Endothelial cell of umbilical vein (primary cell): ENCODE data around the gene BUD31. TPM values are rescaled to one million over a fixed set of nuclear protein-coding genes. Genes with fewer than 3 reads are reported as not detected.
A peak's percentile ranks its signal among the peaks of the same experiment; 100 is the strongest.

Experiments
- BruUV-seq: library from RNA; stranded (reverse); fragments of 400-500 nt; replicated peaks from 2 replicates; lab custom pipeline; 2021; lab: Mats Ljungman, UMichigan
- CTCF ChIA-PET: fragments of 300-600, 350-600 bp; sonication (Branson Sonifier 250); formaldehyde crosslinking; loops from one replicate; lab custom pipeline; 2021; ENCODE audit warnings: antibody characterized with exemption, inconsistent platforms; lab: Charles Lee
- POLR2A ChIA-PET: fragments of 300-600, 350-600 bp; sonication (Branson Sonifier 250); formaldehyde crosslinking; loops from one replicate; lab custom pipeline; 2021; ENCODE audit warnings: antibody characterized with exemption, inconsistent platforms; lab: Charles Lee
- DNase-seq: peaks from one replicate; pipeline ENCODE4 v3.0.0-alpha.2; 2011; ENCODE audit warnings: low read depth, low spot score
- FAIRE-seq: peaks from 2 replicates; lab custom pipeline; 2011; peaks lifted over from hg19 to GRCh38; lab: Jason Lieb, UNC
- H2AFZ ChIP-seq: 2 replicates; pipeline ENCODE4 v1.6.0; 2012; ENCODE audit warnings: low read depth, low read length, control low read depth, inconsistent platforms
- H3K27ac ChIP-seq: 2 replicates; pipeline ENCODE4 v1.5.1; 2011; ENCODE audit warnings: low read depth, mild to moderate bottlenecking, control low read depth, low read length, moderate library complexity; ENCODE audit not compliant: insufficient read depth
- H3K27me3 ChIP-seq, 2 experiments: 2 replicates each; pipeline versions ENCODE4 v1.6.0 to v1.6.1; 2011; ENCODE audit warnings: low read length in 2 of 2, mixed read lengths in 1 of 2; ENCODE audit not compliant: control insufficient read depth in 2 of 2, insufficient read depth in 2 of 2
- H3K36me3 ChIP-seq, 2 experiments: 2 replicates in 1 of 2; 3 replicates in 1 of 2; pipeline ENCODE4 v1.5.1; 2011; ENCODE audit warnings: low read length in 2 of 2, mild to moderate bottlenecking in 1 of 2, moderate library complexity in 1 of 2; ENCODE audit not compliant: control insufficient read depth in 2 of 2, insufficient read depth in 2 of 2; ENCODE audit errors: extremely low read depth in 1 of 2
- H3K4me1 ChIP-seq: 3 replicates; pipeline ENCODE4 v1.5.1; 2011; ENCODE audit warnings: mild to moderate bottlenecking, low read length; ENCODE audit not compliant: control insufficient read depth, insufficient read depth; ENCODE audit errors: extremely low read depth
- H3K4me2 ChIP-seq: 2 replicates; pipeline ENCODE4 v1.6.1; 2011; ENCODE audit warnings: low read length, control low read depth, mixed read lengths; ENCODE audit not compliant: insufficient read depth
- H3K4me3 ChIP-seq, 3 experiments: fragments of 200-600 bp in 1 of 3; sonication (generic), shearing (Covaris generic) in 1 of 3; replicated peaks in 1 of 3; 2 replicates each; pipeline ENCODE4 v1.5.1; 2011 to 2016; ENCODE audit warnings: control low read depth in 3 of 3, low read length in 3 of 3, mild to moderate bottlenecking in 2 of 3, inconsistent platforms in 1 of 3, low read depth in 1 of 3, moderate library complexity in 1 of 3; ENCODE audit not compliant: insufficient read depth in 1 of 3
- H3K79me2 ChIP-seq: 2 replicates; pipeline ENCODE4 v1.6.0; 2012; ENCODE audit warnings: low read length, inconsistent platforms; ENCODE audit not compliant: control insufficient read depth, insufficient read depth
- H3K9ac ChIP-seq: replicated peaks from 2 replicates; pipeline ENCODE3; 2011; ENCODE audit warnings: low read length, control low read depth; ENCODE audit not compliant: insufficient read depth; ENCODE audit errors: extremely low read depth
- H3K9me1 ChIP-seq: replicated peaks from 3 replicates; pipeline ENCODE4 v1.6.0; 2011; ENCODE audit warnings: mild to moderate bottlenecking, low read length; ENCODE audit not compliant: control insufficient read depth, insufficient read depth; ENCODE audit errors: extremely low read depth
- H3K9me3 ChIP-seq: replicated peaks from 2 replicates; pipeline ENCODE4 v1.5.1; 2012; ENCODE audit warnings: low read length, inconsistent platforms; ENCODE audit not compliant: control insufficient read depth, insufficient read depth
- H4K20me1 ChIP-seq: replicated peaks from 2 replicates; pipeline ENCODE3; 2011; ENCODE audit warnings: mild to moderate bottlenecking, low read length; ENCODE audit not compliant: control insufficient read depth, insufficient read depth; ENCODE audit errors: extremely low read depth
- CTCF ChIP-seq, 2 donors: IDR thresholded peaks; 1 replicate in 1 of 2; 2 replicates in 1 of 2; pipeline ENCODE4 v1.5.1; 2011; ENCODE audit warnings: low read length in 2 of 2, mild to moderate bottlenecking in 2 of 2, moderate library complexity in 2 of 2, control low read depth in 1 of 2, inconsistent platforms in 1 of 2, low read depth in 1 of 2; ENCODE audit not compliant: insufficient read depth in 1 of 2; ENCODE audit errors: extremely low read depth in 1 of 2
- EZH2 ChIP-seq: IDR thresholded peaks from 2 replicates; pipeline ENCODE4 v1.6.1; 2012; ENCODE audit warnings: borderline replicate concordance, low read depth, mild to moderate bottlenecking, moderate library complexity, low read length, inconsistent platforms; ENCODE audit not compliant: severe bottlenecking
- MAX ChIP-seq: IDR thresholded peaks from 2 replicates; pipeline ENCODE4 v1.6.1; 2011; ENCODE audit not compliant: insufficient read depth, insufficient read length
- POLR2A ChIP-seq: IDR thresholded peaks from 2 replicates; pipeline ENCODE4 v1.6.1; 2012; ENCODE audit warnings: low read depth, mild to moderate bottlenecking, control low read depth, low read length
- dilution Hi-C: fragments of 300-500 bp; cut with MboI; formaldehyde crosslinking; loops from one replicate; pipeline ENCODE4 v1.15.0; 2019; ENCODE audit warnings: low sequenced_read_pairs; ENCODE audit not compliant: extremely low pct_ligation_motif_present
- intact Hi-C: fragments of 100-400 bp; cut with micrococcal nuclease; formaldehyde crosslinking; loops from one replicate; pipeline ENCODE4 v1.10.0; 2022
- polyA plus RNA-seq, 4 experiments: library from polyadenylated mRNA; depleted of rRNA in 3 of 4; stranded (reverse) in 3 of 4; unstranded in 1 of 4; fragments of >200 nt; gene quantifications; 2 replicates each; pipeline versions ENCODE4 v1.2.1 to v1.2.3, GENCODE V29; 2011 to 2012; ENCODE audit warnings: missing spikeins in 1 of 4
- total RNA-seq: library from RNA; stranded (reverse); gene quantifications from 2 replicates; pipeline ENCODE4 v1.2.3, GENCODE V29; 2021

BUD31 gene
- total and polyA plus RNA-seq, 2 donors (not counting 3 experiments of a cell fraction or from before 2014, with no cell fraction given) = 67.8 to 122 TPM

- Histone ChIP-seq H3K9me1 (no peaks in the 10 kb centered on the region), H2AFZ (no peak overlapping the region), H3K9me3 (no peaks in the 10 kb centered on the region), H3K36me3 (peaks cover 9 to 13% of the 10 kb centered on the region in 2 experiments), H3K9ac (no peak overlapping the region), H3K27me3 (no peaks in the 10 kb centered on the region), H3K79me2 (peaks cover 61% of the 10 kb centered on the region), H4K20me1 (no peaks in the 10 kb centered on the region), H3K4me2 (peak overlapping the region; percentile 67), H3K4me1 (peaks cover 30% of the 10 kb centered on the region), H3K4me3 (no peak overlapping the region), H3K27ac (peak overlapping the region; percentile 89)
- peak; percentile 46 for TF ChIP-seq MAX
- TF ChIP-seq EZH2 = no peak
- peak; percentile 28 for TF ChIP-seq POLR2A
- TF ChIP-seq CTCF (IDR thresholded peaks at IDR 0.05; ENCODE audit: extremely low read depth in 1 of 2, insufficient read depth in 1 of 2, low read depth in 1 of 2, low read length in 2 of 2) = no peak
- intact Hi-C loops = no loop called here
- dilution Hi-C loops = no loop called here
- no peak for DNase-seq
- FAIRE-seq = peak; percentile 8
- CTCF ChIA-PET = interaction anchor here (1.0 to 1.9 kb wide), 2 partner anchors 9 to 15 kb away, joined by 3 to 6 read pairs; no protein-coding TSS in a partner anchor
- no TSS peak for BruUV-seq
- POLR2A ChIA-PET = no interaction called here
Measured at GRCh38 chr7:99380823-99381663, 27.7 kb upstream of the BUD31 start.
